K562 (cell line): ENCODE results near the gene INTS1. TPM values are rescaled to one million over a fixed set of nuclear protein-coding genes. Genes with fewer than 3 reads are reported as not detected.

Source experiments
- ATAC-seq: fragments of 200-7000 bp; cut with Tn5 transposase; 3 replicates; pipeline ENCODE4 v1.9.1; 2020; ENCODE audit warnings: moderate library complexity
- BruUV-seq: library from RNA; stranded (reverse); fragments of 400-500 nt; replicated peaks from 2 replicates; lab custom pipeline; 2021; lab: Mats Ljungman, UMichigan
- CTCF ChIA-PET: fragments of 300-600 bp; formaldehyde crosslinking; extraction: SDS; loops from one replicate; lab custom pipeline; 2021; ENCODE audit warnings: low intra/inter-chr PET ratio; lab: Yijun Ruan, JAX
- POLR2A ChIA-PET: fragments of 300-600, 350-650 bp; sonication (Branson Sonifier 250); formaldehyde crosslinking; extraction: SDS; loops from one replicate; lab custom pipeline; 2021; ENCODE audit warnings: antibody characterized with exemption, inconsistent platforms; lab: Yijun Ruan, JAX
- DNase-seq, 4 experiments: peaks; one replicate each; pipeline versions ENCODE4 v3.0.0 to v3.0.0-alpha.2; 2011 to 2018; ENCODE audit warnings: low spot score in 3 of 4, mixed read lengths in 3 of 4; ENCODE audit errors: extremely low read depth in 1 of 4
- FAIRE-seq: peaks from 2 replicates; lab custom pipeline; 2011; peaks lifted over from hg19 to GRCh38; lab: Jason Lieb, UNC
- H2AFZ ChIP-seq: 2 replicates; pipeline ENCODE4 v1.6.0; 2011; ENCODE audit warnings: low read depth, low read length, control low read depth, inconsistent platforms
- H3K27ac ChIP-seq: fragments of 200-600 bp; 3 replicates; pipeline ENCODE4 v1.8.0; 2011; ENCODE audit warnings: low read depth, mild to moderate bottlenecking, control low read depth, inconsistent platforms, low read length, moderate library complexity, mixed read lengths; ENCODE audit errors: extremely low read depth
- H3K27me3 ChIP-seq, 2 experiments: fragments of 300-600 bp in 1 of 2; 2 replicates in 1 of 2; 3 replicates in 1 of 2; pipeline versions ENCODE4 v1.6.0 to v1.8.0; 2011; ENCODE audit warnings: inconsistent platforms in 2 of 2, low read length in 2 of 2, mild to moderate bottlenecking in 1 of 2, mixed read lengths in 1 of 2, moderate library complexity in 1 of 2; ENCODE audit not compliant: control insufficient read depth in 2 of 2, insufficient read depth in 2 of 2
- H3K36me3 ChIP-seq: fragments of 300-600 bp; 3 replicates; pipeline ENCODE4 v1.8.0; 2011; ENCODE audit warnings: mild to moderate bottlenecking, low read length, inconsistent platforms; ENCODE audit not compliant: control insufficient read depth, insufficient read depth
- H3K4me1 ChIP-seq, 2 experiments: fragments of 200-600 bp in 1 of 2; replicated peaks in 1 of 2; 2 replicates in 1 of 2; 3 replicates in 1 of 2; pipeline versions ENCODE4 v1.5.1 to v1.8.0; 2011; ENCODE audit warnings: inconsistent platforms in 2 of 2, low read length in 2 of 2, mild to moderate bottlenecking in 1 of 2, mixed read lengths in 1 of 2, moderate library complexity in 1 of 2; ENCODE audit not compliant: control insufficient read depth in 2 of 2, insufficient read depth in 2 of 2
- H3K4me2 ChIP-seq: 2 replicates; pipeline ENCODE4 v1.6.1; 2011; ENCODE audit warnings: low read length, control low read depth, inconsistent platforms, mixed read lengths; ENCODE audit not compliant: insufficient read depth
- H3K4me3 ChIP-seq: fragments of 200-600 bp; sonication (generic), shearing (Covaris generic); 2 replicates; pipeline ENCODE4 v1.5.1; 2016; ENCODE audit warnings: control low read depth, inconsistent platforms
- H3K79me2 ChIP-seq: fragments of 200-600 bp; 3 replicates; pipeline ENCODE4 v1.8.0; 2011; ENCODE audit warnings: low read length, inconsistent platforms; ENCODE audit not compliant: control insufficient read depth, insufficient read depth
- H3K9ac ChIP-seq, 2 experiments: 2 replicates each; pipeline versions ENCODE4 v1.6.0 to v1.6.1; 2011; ENCODE audit warnings: low read depth in 2 of 2, low read length in 2 of 2, control low read depth in 1 of 2, inconsistent platforms in 1 of 2, mild to moderate bottlenecking in 1 of 2, mixed read lengths in 1 of 2; ENCODE audit not compliant: insufficient read depth in 1 of 2
- H3K9me1 ChIP-seq: one replicate; pipeline ENCODE4 v1.6.0; 2011; ENCODE audit warnings: inconsistent platforms, mild to moderate bottlenecking, low read length, moderate library complexity; ENCODE audit not compliant: control insufficient read depth, insufficient read depth
- H3K9me3 ChIP-seq: replicated peaks from 2 replicates; pipeline ENCODE4 v1.5.1; 2011; ENCODE audit warnings: low read depth, low read length, inconsistent platforms; ENCODE audit not compliant: control insufficient read depth, insufficient read depth
- H4K20me1 ChIP-seq: replicated peaks from 2 replicates; pipeline ENCODE4 v1.6.1; 2011; ENCODE audit warnings: low read length, inconsistent platforms, mixed read lengths; ENCODE audit not compliant: control insufficient read depth, insufficient read depth
- ATF7 ChIP-seq: fragments of 450-650 bp; IDR thresholded peaks from 2 replicates; pipeline ENCODE4 v1.7.1; 2014; ENCODE audit warnings: mild to moderate bottlenecking, moderate library complexity
- BACH1 ChIP-seq: fragments of 200-800 bp; sonication (Bioruptor generic); IDR thresholded peaks from 2 replicates; pipeline ENCODE4 v1.6.1; 2016; ENCODE audit warnings: missing genetic modification characterization, missing compliant biosample characterization
- BCLAF1 ChIP-seq, 2 experiments: fragments of 450-650 bp in 1 of 2; IDR thresholded peaks; 2 replicates each; pipeline ENCODE4 v1.6.1; 2011 to 2017; ENCODE audit warnings: low read depth in 2 of 2, antibody characterized with exemption in 1 of 2, borderline replicate concordance in 1 of 2, low read length in 1 of 2, mild to moderate bottlenecking in 1 of 2, mixed read lengths in 1 of 2; ENCODE audit not compliant: control insufficient read depth in 1 of 2
- HNRNPH1 ChIP-seq: fragments of 200-400 bp; formaldehyde crosslinking; optimal IDR thresholded peaks from 2 replicates; pipeline ENCODE3; 2017; ENCODE audit warnings: low read depth, mild to moderate bottlenecking, low read length, moderate library complexity
- MTA3 ChIP-seq: fragments of 450-650 bp; formaldehyde crosslinking; IDR thresholded peaks from 2 replicates; pipeline ENCODE4 v1.6.1; 2017; ENCODE audit warnings: mild to moderate bottlenecking, borderline replicate concordance
- TEAD1 ChIP-seq, 2 experiments: fragments of 450-650 bp in 1 of 2; sonication (generic) in 1 of 2; formaldehyde crosslinking; IDR thresholded peaks; 2 replicates each; pipeline versions ENCODE4 v1.4.0 to v1.8.0; 2020 to 2022; ENCODE audit warnings: mild to moderate bottlenecking in 2 of 2, missing genetic modification reagents in 1 of 2
- ZBTB12 ChIP-seq: fragments of 250-450 bp; sonication (Bioruptor Pico); IDR thresholded peaks from 2 replicates; pipeline ENCODE4 v1.4.0; 2020
- WGBS: fragments of 100-300 bp; shearing (Covaris generic); methylation state at CpG from one replicate; pipeline ENCODE4 v1.1.6; 2016; ENCODE audit warnings: low coverage, mixed read lengths; ENCODE audit not compliant: insufficient coverage; ENCODE audit errors: missing lambda C conversion rate; 5-methylcytosine and 5-hydroxymethylcytosine counted together
- in situ Hi-C: fragments of 300-500 bp; cut with MboI; formaldehyde crosslinking; loops from 4 replicates; pipeline ENCODE4 v1.15.0; 2018; ENCODE audit warnings: inconsistent platforms, mixed read lengths
- intact Hi-C: fragments of 100-400 bp; cut with micrococcal nuclease; formaldehyde crosslinking; loops from 2 replicates; pipeline ENCODE4 v1.14.2; 2022
- polyA plus RNA-seq, 8 experiments: library from polyadenylated mRNA; depleted of rRNA in 4 of 8; stranded (reverse) in 5 of 8; unstranded in 3 of 8; fragments of >200 nt; fragmentation: Nextera tagmentation in 2 of 8; fragmentation: Illumina TruSeq in 1 of 8; extraction: Ambion mirVana in 2 of 8; extraction: Trizol in 1 of 8; gene quantifications; 2 replicates each; pipeline versions ENCODE4 v1.2.1 to v1.2.3, GENCODE V29; 2011 to 2014; ENCODE audit warnings: inconsistent platforms in 1 of 8, missing spikeins in 1 of 8
- total RNA-seq, 7 experiments: library from RNA; depleted of rRNA in 6 of 7; stranded (reverse); fragments of >200 nt in 6 of 7; fragmentation: Illumina TruSeq in 2 of 7; extraction: Trizol in 2 of 7; gene quantifications; 2 replicates each; pipeline versions ENCODE4 v1.2.1 to v1.2.3, GENCODE V29; 2011 to 2021; ENCODE audit warnings: low replicate concordance in 1 of 7

INTS1 gene
- total and polyA plus RNA-seq, 9 of the 15 experiments (the other 6 are each of a cell fraction or from before 2014, with no cell fraction given), result 0.34 to 119 (median 18.5) TPM

GRCh38 chr7:1549357-1550004 lies 45.3 kb upstream of the INTS1 start:
- no peak for FAIRE-seq
- WGBS, result 29% methylated on average over 11 of the region's 27 CpGs
- CTCF ChIA-PET, result interaction anchor here (3.1 kb wide), 1 partner anchor 45 kb away, joined by 33 read pairs; the partner anchor contains the start of gene INTS1

More at GRCh38 chr7:1549357-1550004, 45.3 kb upstream of the INTS1 start:
- no peak overlapping the region for H3K4me3 ChIP-seq
- no TSS peak for BruUV-seq
- H3K36me3 ChIP-seq, result no peaks in the 10 kb centered on the region
- intact Hi-C loops, result no loop called here
- H3K9me3 ChIP-seq, result no peaks in the 10 kb centered on the region
- H3K4me2 ChIP-seq, result no peak overlapping the region
- in situ Hi-C loops, result no loop called here
- H3K27ac ChIP-seq, result no peak overlapping the region
- ATAC-seq (no peak), DNase-seq (no peak)
- peak overlapping the region in 1 of 2 experiments; percentile 68; a peak in 2 of 4 replicates for H3K9ac ChIP-seq
- POLR2A ChIA-PET, result interaction anchor here (0.6 to 1.8 kb wide), 3 partner anchors 12 to 648 kb away, joined by 3 to 6 read pairs (median 3); no protein-coding TSS in a partner anchor
- H4K20me1 ChIP-seq, result no peaks in the 10 kb centered on the region
- H3K9me1 ChIP-seq, result no peaks in the 10 kb centered on the region
- no peak overlapping the region for H2AFZ ChIP-seq
- peaks cover 0 to 18% of the 10 kb centered on the region in 2 experiments; a peak in 2 of 5 replicates for H3K27me3 ChIP-seq
- H3K4me1 ChIP-seq, result peaks cover 0 to 76% of the 10 kb centered on the region in 2 experiments; a peak in 3 of 5 replicates
- H3K79me2 ChIP-seq, result no peaks in the 10 kb centered on the region
- TF ChIP-seq MTA3 (no peak), TEAD1 (CRISPR knock-in tag; IDR thresholded peaks at IDR 0.05) (no peak), ATF7 (no peak), BACH1 (no peak), HNRNPH1 (no peak), BCLAF1 (IDR thresholded peaks at IDR 0.05; ENCODE audit: borderline replicate concordance in 1 of 2, control insufficient read depth in 1 of 2, low read depth in 2 of 2, low read length in 1 of 2) (no peak), ZBTB12 (CRISPR knock-in tag) (no peak)
